IPS-NIHi11 (cell line): Measurements from ENCODE around the gene ABTB2.
"Not testable (repeated sequence)": the region's sequence is repeated elsewhere in the genome, so short reads cannot be mapped to it uniquely, and the experiment has no call there.

Experiments used
- DNase-seq: peaks from one replicate; pipeline ENCODE4 v3.0.0; 2012; ENCODE audit warnings: mixed read lengths, low spot score

ABTB2 gene

GRCh38 chr11:34357701-34358257 is at the start of gene ABTB2:
Gene ABTB2, minus strand, starts transcription at chr11:34358010.
- DNase-seq = peak; percentile 97

- DNase-seq = peak; percentile 42
These were observed 49.5 kb upstream of the ABTB2 start for GRCh38 chr11:34407121-34407813.

GRCh38 chr11:34406413-34406812 is 48.6 kb upstream of the ABTB2 start:
- no peak for DNase-seq

- DNase-seq = no peak
These were observed 47.5 kb upstream of the ABTB2 start for GRCh38 chr11:34405079-34405858.

- no peak for DNase-seq
These were observed 46.5 kb upstream of the ABTB2 start for GRCh38 chr11:34404280-34404679.

- no peak for DNase-seq
These were observed 45.6 kb upstream of the ABTB2 start for GRCh38 chr11:34403431-34403830.

- DNase-seq = no peak
These were observed 40.0 kb upstream of the ABTB2 start for GRCh38 chr11:34397811-34398210.

- no peak for DNase-seq
These were observed 39.3 kb upstream of the ABTB2 start for GRCh38 chr11:34397120-34397519.

DNA sequence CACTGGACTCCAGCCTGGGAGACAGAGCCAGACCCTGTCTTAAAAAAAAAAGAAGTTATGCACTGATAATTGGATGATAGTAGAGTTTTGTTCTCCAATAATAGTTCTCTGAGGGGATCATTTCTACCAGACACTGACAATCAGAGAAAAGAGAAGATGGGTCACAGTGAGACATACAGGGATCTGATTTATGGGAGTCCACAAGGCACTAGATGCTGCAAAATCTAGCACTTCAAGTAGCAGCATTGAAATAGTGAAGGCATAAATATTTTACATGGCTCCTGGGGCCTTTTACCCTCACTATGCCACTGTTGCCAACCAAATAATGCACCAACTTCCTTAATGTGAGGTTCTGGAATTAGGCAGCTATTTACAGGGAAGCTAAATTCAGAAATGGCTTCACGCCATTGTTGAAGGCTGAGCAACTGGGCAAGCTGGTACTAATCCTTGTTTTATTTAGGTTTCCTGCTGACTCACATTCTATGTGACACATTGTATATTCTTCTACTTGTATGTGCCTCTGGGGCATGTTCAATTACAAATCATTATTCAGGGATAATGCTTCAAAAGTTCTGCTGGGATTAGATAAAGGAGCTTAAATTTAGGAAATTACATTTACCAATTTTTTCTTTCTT is 38.2 kb upstream of the ABTB2 start:
- DNase-seq = no peak

DNA sequence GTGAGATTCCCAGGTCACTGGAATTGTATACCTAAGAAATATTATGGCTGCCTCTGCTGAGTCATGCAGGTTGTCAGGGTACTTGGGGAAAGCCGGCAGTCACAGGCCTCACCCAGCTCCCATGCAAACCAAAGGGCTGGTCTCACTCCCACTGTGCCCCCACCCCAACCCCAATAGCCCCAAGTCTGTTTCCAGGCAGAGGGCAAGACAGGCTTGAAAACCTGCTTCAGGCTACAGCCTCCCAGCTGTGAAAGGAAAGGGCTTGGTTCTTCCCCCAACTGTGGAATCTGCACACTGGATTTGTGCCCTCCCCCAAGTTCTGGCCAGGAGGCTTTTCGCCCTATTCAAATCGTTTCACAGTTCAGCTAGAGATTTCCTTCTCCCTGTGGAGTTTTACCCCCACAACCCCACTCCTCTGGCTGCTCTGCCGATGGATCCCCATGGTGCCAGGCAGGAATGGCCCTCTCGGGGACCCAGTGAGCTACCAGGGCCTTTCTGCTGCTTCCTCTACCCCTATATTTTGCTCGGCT is 37.0 kb upstream of the ABTB2 start:
- DNase-seq = no peak

DNA sequence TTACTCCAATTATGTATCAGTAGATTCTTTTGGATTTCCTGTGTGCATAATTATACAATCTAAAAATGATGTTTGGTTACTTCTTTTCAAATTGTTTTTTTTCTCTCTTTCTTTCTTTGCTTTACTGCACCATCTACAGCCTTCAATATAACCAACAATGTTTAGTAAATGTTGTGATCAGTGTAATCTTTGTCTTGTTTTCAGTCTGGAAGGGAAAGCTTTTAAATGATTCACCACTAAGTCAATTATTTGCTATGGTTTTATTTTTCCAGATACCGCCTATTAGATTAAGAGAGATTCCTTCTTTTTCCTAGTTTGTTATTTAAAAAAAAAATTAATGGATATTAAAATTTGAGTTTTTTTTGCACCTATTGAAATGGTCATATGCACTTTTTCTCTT is 29.8 kb upstream of the ABTB2 start:
- DNase-seq = no peak

DNA sequence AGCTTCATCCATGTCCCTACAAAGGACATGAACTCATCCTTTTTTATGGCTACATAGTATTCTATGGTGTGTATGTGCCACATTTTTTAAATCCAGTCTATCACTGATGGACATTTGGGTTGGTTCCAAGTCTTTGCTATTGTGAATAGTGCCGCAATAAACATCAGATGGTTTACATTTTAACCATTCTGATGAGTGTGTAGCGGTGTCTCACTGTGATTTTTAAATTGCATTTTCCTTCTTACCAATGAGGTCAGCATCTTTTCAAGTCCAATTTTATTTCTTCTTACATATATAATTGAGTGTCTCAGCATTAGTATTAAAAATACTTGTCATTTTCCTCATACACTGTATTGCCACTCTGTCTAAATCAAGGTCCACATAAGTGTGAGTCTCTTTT is 28.5 kb upstream of the ABTB2 start:
- not testable (repeated sequence) for DNase-seq

- DNase-seq = no peak
These were observed 24.9 kb upstream of the ABTB2 start for GRCh38 chr11:34382532-34383276.

DNA sequence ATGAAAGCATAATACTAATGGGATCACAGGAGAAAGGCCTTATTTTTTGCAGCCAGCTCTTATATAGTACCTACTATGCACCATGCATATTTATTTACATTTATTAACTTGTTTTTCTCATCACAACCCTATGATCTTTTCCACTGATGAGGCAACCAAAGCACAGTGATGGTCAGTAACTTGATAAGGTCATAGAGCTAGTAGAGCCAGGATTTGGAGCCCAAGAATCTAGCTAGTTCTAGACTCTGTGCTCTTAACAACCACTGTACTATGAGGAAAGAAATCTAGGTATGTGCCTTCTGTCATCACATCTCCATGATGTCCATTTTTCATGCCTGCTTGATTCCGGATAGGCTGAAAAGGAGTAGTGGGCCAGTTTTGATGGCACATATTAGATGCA is 24.0 kb upstream of the ABTB2 start:
- no peak for DNase-seq

GRCh38 chr11:34380696-34381095 is 22.9 kb upstream of the ABTB2 start:
- no peak for DNase-seq

GRCh38 chr11:34379539-34379938 is 21.7 kb upstream of the ABTB2 start:
- DNase-seq = no peak

GRCh38 chr11:34379079-34379478 is 21.3 kb upstream of the ABTB2 start:
- no peak for DNase-seq

DNA sequence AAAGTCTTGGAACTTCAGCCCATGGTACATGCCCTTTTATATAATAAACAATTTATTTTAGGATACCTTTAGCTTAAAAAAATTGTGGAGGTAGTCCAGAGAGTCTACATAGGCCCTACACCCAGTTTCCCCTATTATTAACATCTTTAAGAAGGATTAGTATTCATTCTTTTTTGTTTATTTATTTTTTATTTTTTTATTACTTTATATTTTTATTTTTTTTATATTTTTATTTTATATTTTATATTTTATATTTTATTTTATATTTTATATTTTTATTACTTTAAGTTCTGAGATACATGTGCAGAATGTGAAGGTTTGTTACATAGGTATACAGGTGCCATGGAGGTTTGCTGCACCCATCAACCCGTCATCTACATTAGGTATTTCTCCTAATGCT is 15.9 kb upstream of the ABTB2 start:
- no peak for DNase-seq

- DNase-seq = no peak
These were observed 8.7 kb upstream of the ABTB2 start for GRCh38 chr11:34366522-34366921.

GRCh38 chr11:34364102-34364501 is 6.3 kb upstream of the ABTB2 start:
- DNase-seq = no peak

GRCh38 chr11:34363363-34364084 is 5.7 kb upstream of the ABTB2 start:
- DNase-seq = no peak
